ENCODE results near the gene RPL10.

The RPL10 gene

DNA sequence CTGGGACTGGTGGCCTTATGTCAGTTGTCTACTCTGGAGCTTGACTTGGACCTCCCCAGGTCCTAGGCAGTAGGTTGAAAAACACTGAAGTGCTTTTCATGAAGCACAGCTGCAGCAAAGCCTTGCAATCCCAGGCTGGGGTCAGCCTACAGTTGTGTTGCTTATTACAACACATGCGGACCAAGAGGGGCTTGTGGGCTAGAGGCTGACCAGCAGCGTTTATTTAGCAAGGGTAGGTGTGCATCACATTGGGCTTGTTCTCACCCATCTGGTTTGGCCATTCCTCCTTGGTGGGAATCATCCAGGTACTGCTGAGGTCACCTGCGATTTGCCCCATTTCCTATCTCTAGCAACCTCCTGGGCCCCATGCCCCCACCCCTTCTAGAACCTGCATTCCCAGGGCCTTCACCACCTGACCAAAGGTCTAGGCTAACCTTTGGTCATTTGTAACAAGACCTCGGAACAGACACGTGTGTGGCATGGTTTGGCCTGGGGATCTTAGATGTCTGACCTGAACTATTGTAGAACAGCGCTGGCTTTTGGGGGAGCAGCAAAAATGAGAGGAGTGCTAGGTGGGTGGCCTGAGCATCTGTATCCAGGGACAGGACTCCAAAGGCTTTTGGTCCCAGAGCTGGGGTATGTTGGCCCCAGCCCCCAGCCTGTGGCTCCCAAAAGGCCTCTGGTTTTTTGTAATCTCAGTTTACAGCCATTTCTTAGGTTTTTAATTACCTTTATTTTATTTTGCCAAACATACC is 3.0 kb downstream of the RPL10 start:
- no peak for DNase-seq (ENCODE audit: low read depth in 2 of 2)

DNA sequence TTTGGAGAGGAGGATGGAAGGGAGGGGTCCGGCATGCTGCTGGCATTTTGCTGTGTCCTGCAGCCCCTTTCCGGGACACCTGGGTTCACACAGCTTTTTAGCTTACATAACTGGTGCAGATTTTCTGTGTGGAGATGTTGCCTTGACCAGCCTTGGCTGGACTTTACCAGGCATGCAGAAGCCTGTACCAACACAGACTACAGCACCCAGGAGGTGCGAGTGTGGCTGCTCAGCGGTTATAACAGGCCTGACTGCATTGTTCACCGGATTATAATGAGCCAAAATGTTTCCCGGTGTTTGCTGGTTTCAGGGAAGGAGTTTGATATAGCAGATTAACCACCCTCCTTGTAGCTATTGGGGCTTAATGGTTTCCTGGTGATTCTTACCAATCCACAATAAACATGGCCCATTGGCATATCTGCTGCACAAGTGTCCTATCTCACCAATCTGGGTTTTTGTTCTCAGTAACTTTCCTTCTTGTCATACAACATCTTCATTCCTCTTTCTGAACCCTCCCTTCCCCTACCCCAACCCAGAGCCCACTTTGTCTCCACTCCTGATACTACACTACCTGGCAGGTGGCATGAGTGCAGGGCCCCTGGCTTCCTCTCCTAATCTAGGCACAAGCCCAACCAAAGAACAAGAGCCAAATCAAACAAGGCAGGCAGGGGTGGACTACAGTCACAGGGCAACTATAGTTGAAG is 3.9 kb downstream of the RPL10 start:
- DNase-seq (ENCODE audit: low read depth in 2 of 2), result no peak

DNA sequence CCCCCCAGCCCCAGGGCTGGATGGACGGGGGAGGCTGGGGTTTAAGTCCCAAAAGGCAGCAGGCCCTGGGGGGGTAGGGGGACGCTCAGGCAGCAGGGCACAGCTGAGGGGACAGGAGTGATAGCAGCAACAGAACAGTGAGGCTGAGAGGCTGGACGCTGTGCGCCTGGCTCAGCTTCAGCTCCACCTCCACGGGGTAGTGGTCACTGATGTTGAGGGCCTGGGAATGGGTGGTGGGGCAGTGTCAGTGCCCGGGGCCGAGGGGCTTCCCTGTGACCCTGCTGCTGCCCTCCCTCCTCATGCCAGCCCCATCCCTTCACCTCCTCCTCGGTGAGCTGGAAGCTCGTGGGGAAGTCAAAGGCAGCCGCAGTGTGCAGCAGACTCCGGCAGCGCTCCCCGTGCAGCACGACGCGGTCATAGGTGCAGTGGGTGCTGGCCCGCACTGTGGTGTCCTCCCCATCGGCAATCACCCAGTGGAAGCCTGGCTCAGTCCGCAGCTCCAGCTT is 4.5 kb downstream of the RPL10 start:
- no peak for DNase-seq (ENCODE audit: low read depth in 2 of 2)

DNA sequence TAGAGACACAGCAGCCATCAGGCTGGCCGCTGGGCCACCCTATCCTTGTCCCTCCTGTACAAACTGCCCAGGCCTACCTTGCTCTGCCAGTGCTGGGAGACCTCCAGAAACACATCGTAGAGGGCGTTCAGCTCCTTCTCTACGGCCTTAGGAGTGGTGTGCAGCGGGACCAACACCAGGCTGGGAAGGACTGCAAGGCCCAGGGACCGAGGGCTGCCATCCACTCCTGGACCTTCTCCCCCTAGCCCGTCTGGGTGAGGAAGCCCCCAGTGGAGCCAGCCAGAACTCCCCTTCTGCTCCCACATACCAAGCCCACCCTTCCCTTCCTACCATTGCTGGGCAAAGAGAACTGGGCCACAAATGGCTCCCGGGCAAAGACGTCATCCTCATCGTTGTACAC is 5.0 kb downstream of the RPL10 start:
- no peak for DNase-seq (ENCODE audit: low read depth in 2 of 2)

DNA sequence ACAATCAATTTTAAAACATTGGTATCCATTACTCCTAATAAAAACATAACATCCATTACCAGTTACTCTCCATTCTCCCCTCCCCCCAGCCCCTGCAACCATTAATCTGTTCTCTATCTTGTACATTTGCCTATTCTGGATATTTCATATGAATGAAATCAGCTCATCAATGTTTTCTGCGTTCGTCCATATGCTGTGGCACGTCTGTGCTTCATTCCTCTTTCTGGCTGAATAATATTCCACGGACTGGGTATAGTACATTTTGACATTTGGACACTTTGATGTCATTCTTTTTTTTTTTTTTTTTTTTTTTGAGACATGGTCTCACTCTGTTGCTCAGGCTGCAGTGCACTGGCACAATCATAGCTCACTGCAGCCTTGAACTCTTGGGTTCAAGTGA is 5.7 kb downstream of the RPL10 start:
- no peak for DNase-seq (ENCODE audit: low read depth in 2 of 2)

DNA sequence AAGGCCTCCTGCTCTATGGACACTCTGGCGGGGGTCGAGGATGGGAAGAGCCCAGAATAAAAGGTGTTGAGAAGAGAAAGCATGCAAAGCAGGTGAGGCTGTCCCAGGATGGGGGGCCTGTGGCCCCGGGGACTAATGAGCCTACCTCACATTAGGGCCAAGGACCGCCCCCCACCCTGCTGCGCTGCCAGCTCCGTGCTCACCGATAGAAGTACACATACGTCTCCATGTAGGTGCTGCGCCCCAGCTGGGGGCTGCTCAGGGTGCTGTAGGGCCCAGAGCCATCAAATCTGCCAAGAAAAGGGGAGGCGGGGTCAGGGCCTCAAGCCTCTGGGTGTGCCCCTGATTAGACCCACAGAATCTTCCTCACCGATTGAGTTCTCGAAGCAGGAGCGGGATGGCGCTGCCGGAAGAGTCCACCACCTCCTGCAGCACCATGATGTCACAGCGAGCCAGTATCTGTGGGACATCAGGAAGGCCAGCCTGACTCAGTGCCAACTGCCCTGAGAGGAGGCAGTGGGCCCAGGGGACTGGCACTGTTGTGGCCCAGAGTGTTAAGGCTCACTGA is 6.5 kb downstream of the RPL10 start:
- DNase-seq (ENCODE audit: low read depth in 2 of 2), result no peak

DNA sequence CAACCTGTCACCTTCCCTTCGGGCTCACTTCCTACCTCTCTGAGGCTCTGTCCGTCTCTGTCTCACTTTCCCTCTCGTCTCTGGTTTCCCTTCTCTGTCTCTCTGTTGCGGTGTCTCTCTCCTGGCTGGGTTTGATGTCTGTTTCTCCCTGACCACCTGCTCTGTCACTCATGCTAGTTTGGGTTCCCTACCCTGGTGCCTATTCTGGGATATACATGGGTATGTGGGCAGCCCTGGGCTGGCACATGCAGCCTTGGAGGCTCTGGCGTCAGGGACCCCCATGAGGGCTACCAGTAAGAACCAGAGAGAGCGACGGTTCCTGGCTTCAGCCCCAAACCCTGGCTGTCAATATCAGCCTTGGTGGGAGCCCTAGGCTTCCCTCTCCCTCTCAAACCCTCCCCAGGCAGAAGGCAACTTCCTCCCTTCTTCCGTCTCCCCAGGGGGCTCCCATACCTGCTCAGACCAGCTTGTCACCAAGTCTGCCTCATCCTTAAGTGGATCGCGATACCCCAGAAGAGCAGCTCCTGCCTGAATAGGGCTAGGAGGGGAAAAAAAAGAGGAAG is 10.6 kb downstream of the RPL10 start:
- DNase-seq (ENCODE audit: low read depth in 2 of 2), result no peak

DNA sequence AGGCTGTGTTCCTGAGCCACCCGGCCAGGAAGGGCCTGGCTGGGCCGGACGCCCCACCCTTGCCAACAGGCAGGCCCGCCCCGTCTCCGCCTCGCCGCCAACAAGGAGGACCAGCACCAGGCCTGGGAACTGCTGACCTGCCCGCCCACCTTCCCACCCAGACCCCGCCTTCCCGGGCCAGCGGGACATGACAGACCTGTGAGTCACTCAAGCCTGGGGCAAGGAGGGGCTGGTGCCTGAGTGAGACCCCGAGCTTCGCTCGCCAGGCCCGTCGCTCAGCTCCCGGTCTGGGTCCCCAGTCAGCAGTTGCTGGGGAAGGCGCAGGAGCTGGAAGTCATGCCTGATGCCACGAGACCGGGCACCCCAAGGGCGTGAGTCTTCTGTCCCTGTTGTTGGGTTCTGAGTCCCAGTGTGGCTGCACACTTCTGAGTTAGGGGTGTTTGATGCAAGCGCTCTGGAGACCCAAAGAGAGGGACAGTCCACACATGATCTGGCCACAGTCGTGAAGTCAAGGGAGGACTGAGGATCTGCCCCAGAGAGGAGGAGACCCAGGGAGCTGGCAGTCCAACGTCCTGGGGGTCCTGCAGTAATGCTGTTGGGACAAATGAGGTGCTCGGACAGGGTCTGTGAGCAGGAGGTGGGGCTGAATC is 11.2 kb downstream of the RPL10 start, which contains the start of gene DNASE1L1:
TSS of gene DNASE1L1 (minus strand) at position 33 of the 650 bp plus-strand sequence. CDS start 3,686 bp downstream, outside the sequence.
- DNase-seq (ENCODE audit: low read depth in 2 of 2), result no peak

DNA sequence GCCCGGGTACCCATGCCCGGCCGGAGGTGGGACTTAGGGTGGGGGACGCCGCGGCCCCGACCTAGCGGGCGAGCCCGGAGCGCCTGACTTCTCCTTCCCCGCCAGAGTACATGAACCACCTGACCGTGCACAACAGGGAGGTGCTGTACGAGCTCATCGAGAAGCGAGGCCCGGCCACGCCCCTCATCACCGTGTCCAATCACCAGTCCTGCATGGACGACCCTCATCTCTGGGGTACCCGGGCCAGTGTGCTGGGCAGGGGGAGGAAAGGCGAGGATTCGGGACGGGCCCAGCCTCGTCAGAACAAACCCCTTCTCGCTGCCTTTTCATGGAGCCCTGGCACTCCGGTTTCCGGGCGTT is 13.8 kb downstream of the RPL10 start:
- DNase-seq (ENCODE audit: low read depth in 2 of 2), result peak in 1 of 2 donors; percentile 56

DNA sequence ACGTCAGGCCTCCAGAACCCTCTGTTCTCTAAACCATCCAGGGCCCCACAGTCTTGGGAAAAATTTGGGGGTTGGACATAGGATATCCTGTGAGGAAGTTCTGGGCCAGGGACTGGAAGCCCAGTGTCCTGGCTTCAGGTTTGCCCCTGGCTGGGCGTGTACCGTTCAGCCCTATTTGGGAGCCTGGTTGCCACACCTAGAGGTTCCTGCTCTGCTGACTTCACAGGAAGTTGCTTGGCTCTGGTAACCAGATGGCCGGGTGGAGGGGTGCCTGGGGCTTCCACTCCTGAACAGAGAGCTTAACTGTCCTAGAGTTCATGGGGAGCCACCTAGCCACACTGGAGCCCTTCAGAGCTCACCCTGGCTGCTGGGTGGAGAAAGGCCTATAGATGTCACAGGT is 14.3 kb downstream of the RPL10 start:
- DNase-seq (ENCODE audit: low read depth in 2 of 2), result no peak

DNA sequence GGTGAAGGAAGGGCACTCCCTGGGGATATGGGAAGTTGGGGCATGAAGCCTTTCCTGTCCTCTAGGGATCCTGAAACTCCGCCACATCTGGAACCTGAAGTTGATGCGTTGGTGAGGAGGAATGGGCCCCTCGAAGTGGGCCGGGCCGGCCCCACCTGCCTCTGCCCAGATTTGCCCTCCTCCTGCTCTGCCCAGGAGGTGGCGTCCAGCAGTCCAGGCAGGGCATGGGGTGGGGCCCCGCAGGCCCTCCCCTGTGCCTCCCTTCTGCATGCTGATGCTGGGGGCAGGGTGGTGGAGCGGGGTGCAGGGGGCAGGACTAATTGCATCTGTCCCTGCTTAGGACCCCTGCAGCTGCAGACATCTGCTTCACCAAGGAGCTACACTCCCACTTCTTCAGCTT is 15.0 kb downstream of the RPL10 start:
- no peak for DNase-seq (ENCODE audit: low read depth in 2 of 2)

DNA sequence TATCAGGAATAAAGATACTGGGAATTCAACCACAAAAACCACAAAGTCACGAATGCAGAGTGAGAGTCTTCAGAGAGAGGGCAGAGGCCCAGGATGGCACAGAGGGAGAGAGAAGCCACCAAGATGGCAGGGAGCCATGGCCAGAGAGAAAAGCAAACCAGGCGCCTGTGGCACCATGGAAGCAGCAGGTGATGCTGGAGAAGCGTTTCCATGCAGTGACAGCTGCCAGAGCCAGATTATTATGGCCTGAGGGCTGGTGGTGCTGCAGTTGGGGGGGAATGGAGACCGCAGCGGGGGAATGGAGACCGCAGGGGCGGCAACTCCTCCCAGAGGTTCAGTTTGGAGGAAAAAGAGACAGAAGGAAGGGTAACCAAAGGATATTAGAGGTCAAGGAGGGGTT is 19.0 kb downstream of the RPL10 start:
- no peak for DNase-seq (ENCODE audit: low read depth in 2 of 2)

DNA sequence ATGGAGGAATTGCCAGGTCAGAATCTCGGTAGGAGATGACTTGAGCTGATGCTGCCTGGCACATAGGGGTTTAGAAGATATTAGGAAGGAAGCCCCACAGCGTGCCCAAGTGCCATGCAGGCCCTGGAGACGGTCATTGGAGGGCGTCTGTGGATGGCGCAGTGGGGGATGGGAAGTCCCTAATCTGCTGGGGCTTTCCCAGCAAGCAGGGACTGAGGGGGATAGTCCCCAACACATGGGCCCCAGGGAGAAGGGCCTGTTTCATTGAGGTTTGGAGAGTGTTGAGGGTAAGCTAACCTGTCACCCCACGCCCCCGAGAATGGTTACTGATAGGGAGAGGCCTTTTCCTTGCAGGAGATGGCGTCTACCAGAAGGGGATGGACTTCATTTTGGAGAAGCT is 21.0 kb downstream of the RPL10 start:
- DNase-seq (ENCODE audit: low read depth in 2 of 2), result no peak

DNA sequence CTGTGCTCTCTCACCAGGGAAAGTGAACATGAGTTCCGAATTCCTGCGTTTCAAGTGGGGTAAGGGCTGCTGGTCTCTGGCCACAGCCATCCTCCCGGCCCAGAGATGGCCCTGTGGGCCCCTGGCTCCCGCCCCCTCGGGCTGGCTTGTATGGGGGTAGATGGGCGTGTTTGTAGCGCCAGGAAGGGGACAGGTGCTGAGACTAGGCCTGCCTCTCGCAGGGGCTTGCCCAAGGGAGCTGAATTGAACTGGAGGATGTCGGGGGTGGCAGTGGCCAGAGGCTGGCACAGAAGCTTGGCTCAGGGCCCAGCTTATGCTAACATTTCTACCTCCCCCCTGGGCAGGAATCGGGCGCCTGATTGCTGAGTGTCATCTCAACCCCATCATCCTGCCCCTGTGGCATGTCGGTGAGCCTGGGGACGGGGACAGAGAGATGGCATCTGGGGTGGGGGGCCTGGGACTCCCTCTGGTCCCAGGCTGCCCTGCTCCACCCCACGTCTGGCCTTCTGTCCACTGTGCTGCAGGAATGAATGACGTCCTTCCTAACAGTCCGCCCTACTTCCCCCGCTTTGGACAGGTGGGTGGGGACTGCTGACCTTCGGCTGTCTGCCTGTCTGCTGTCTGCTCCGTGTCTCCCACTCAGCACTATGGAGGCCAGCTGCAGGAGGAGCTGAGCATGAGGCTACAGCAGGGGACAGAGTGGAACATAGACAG is 21.7 kb downstream of the RPL10 start:
- no peak for DNase-seq (ENCODE audit: low read depth in 2 of 2)

DNA sequence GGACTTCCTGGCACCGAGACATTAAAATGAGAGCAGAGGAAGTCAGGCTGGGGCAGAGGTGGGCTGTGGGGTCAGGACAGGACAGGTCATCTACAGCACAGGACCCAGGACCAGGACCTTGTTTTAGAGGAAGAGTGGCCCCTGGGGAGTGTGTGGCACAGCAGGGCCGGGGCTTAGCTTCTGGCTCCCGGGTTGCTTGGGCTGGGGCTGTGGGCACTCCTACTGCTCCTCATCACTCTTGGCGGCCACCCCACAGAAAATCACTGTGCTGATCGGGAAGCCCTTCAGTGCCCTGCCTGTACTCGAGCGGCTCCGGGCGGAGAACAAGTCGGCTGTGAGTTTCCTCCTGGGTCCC is 22.2 kb downstream of the RPL10 start:
- no peak for DNase-seq (ENCODE audit: low read depth in 2 of 2)

DNA sequence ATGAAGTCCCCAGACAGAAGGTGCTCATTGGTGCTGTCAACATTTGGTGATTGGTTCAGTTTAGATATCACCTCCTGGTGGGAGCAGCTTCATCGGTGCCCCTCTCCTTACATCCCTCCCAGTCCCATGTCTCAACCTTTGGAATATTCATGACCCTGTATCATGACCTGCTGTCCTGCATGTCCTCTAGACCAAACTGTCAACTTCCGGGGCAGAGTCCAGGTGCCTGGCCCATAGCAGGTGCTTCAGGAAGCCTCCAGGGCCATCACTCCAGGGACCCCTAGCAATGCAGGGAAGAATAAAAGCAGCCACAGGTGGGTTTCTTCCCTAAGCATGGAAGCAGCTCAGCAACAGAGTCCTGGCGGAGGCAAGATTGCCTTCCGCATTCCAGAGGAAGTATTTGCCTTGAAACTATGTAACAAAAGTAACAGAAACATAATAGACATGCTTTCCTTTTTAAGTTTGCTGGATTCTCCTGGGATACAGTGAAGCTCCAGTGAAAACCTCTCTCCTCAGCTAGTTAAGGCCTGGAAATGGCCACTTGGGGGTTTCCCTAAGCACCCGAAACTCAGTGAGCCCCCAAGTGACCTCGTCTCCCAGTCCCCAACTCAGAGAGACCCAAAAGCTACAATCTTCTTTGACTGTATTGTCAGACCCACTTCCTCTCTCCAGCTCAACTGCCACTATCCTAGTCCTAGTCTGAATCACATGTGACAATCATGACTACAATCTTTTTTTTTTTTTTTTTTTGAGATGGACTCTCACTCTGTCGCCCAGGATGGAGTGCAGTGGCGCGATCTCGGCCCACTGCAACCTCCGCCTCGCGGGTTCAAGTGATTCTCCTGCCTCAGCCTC is 29.0 kb downstream of the RPL10 start:
- DNase-seq (ENCODE audit: low read depth in 2 of 2), result no peak

DNA sequence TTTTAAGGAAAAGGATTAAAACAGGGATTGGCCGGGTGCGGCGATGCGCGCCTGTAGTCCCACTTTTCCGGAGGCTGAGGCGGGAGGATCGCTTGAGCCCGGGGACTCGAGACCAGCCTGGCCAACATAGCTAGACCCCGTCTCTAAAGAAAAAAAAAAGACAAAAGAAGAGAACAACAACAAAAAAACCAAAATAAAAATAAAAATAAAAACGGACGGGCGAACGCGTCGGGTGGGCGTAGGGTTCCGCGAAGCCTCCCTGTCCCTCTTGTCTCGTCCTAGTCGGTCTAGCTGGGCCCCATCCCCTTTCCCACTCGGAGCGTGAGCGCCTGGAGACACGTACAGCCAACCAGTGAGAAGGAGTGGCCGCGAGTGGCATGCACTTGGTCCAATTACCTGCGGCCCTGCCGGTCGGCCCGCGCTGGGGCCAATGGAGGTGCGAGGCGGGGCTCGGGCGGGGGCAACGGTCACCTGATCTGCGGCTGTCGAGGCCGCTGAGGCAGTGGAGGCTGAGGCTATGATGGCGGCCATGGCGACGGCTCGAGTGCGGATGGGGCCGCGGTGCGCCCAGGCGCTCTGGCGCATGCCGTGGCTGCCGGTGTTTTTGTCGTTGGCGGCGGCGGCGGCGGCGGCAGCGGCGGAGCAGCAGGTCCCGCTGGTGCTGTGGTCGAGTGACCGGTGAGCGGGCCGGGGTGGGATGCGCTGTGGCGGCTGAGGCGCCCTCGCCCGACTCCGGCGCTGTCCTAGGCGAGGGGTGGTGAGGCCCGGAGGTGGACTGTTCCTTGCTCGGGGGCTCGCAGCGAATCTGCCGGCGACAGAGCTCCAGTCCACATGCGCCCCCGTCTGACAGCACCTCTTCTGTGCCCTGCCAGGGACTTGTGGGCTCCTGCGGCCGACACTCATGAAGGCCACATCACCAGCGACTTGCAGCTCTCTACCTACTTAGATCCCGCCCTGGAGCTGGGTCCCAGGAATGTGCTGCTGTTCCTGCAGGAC is 30.3 kb downstream of the RPL10 start, which contains the start of gene ATP6AP1:
TSS of gene ATP6AP1 (plus strand) at position 502 of the 996 bp plus-strand sequence. CDS start at position 518, 16 bp downstream.
- DNase-seq (ENCODE audit: low read depth in 2 of 2), result peak; percentile 72 to 78

DNA sequence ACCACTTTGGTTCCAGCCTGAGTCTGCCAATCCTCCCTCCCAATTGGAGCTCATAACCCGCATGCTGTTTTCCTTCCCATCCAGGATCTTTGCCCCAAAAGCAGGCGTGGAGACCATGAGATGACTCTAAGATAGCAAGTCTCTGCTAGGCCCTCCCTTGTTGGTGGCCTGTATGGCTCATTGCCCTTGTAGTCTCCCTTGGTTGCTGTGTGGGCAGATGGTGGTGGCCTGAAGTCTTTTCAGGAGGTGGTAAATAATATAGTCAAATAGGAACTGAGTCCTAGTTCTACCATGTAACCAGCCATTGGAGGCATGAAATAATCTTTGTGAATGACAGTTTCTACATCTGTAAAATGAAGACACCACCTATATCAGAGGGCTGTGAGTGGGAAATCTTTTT is 31.5 kb downstream of the RPL10 start:
- DNase-seq (ENCODE audit: low read depth in 2 of 2), result no peak

DNA sequence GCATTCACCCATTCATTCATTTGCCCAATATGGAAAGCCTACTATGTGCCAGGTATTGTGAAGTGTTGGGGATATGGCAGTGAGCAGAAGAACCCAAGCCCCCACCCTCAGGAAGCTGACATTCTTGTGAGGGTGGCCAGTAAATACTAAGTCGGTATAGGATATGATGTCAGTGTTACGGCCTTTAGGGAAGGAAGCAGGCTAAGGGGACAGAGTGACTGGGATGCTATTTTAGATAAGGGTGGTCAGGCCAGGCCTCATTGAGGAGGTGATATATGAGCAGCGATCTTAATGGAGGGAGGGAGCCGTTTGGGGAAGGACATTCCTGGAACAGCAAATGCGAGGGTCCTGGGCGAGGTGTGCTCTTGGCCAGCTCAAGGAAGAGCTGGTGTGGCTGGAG is 32.3 kb downstream of the RPL10 start:
- DNase-seq (ENCODE audit: low read depth in 2 of 2), result no peak

All from stimulated activated CD4-positive, alpha-beta T cell treated with anti-CD3 and anti-CD28 coated beads, Interleukin-1b, Interleukin-23, amount 100 ng/mL, for 4 hours (primary cell).